Middle frontal gyrus (tissue), 1 donor: Measurements from ENCODE around the gene CCDC78.
"Not testable (repeated sequence)": the region's sequence is repeated elsewhere in the genome, so short reads cannot be mapped to it uniquely, and the experiment has no call there.

ENCODE experiments used
- DNase-seq: peaks from one replicate; pipeline ENCODE4 v3.0.0-alpha.2; 2015; ENCODE audit warnings: low spot score; ENCODE audit errors: extremely low spot score

The CCDC78 gene

DNA sequence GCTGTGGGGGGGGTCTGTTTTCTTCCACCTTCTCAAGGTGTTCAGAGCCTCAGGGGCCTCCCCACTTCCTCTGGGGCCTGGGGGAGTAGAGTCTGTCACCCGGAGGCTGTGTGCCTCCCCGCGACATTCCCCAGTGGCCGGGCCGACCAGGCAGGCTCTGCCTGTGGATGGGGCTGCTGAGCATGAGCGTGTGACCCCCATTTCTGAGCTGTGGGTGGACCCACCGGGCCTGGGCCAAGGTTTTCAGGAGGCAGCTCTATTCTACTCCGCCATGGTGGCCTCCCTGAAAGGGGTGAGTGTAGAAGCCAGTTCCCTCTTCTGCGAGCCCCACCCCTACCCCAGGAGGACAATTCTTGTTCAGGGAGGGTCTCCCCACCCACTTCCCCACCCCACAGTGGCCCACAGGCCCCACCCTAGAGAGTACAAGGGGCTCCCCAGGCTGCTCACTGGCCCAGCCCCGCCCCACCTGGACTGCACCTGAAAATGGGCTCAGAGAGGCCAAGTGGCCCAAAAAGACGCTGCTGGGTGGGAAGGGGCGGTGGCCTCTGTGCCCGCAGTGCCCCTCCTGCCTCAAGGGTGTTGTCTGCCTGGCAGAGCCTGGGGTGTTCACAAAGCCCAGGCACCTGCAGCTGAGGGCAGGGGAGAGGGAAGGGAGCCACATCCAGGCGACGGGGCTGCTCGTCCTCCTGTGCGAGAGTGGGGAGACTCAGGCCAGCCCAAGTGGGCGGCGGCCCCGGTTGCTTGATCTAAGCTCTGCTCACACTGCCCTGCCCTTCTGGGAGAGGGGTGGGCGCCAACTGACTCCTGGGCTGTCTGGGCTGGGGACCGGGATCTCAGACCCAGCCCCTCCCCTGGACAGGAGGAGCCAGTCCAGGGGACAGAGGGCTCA lies 35.6 kb upstream of the CCDC78 start:
- no peak for DNase-seq

DNA sequence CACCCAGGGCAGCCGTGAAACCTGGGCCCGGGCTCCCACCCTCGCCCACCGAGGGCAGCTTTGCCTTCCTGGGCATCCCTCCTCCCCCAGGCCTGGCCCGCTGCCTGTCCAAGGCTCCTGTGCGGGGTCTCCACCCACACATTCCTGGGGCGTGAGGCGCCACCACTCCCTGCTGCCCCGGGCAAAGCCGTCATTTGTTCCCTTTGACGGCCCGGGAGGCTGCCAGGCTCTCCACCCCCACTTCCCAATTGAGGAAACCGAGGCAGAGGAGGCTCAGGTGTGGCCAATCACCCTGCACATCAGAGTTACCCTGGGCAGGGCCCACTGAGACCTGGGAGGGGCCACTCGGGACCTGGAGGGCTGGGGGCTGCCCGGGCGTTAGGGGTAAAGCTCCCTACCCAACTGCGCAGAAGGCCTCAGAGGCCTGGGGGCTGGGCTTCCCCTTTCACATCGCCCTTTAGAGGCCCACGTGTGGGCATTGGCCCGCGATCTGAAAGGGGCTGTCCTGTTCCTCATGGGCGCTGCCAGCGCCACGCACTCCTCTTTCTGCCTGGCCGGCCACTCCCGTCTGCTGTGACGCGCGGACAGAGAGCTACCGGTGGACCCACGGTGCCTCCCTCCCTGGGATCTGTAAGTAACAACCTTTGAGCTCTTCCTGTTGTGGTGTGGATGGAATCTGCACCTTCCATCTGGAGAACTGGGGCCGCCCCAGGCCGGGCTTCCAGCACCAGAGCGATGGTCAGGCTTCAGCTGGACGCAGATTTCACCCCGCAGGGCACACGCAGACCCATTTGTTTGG lies 34.5 kb upstream of the CCDC78 start, which contains the start of gene MSLN:
TSS of gene MSLN (plus strand) at position 190 of the 799 bp plus-strand sequence. CDS start 1,947 bp downstream, outside the sequence.
- no peak for DNase-seq

DNA sequence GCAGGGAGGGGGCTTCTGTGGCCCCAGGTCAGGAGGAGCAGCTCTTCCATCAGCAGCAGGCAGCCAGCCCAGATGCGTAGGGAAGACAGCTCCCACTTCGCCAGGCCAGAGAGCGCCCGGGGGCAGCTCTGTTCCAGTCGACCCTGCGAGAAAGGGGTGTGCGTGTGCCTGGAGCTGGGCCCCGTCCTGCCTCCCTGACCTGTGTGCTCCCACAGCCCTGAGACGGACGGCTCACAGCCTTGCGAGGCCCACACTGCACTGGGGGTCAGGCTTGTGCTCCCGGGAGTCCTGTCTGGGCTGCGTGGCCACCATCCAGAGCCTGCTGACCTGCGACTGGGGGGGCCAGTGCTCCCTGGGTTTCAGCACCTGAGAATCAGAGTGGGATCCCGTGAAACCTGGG lies 33.8 kb upstream of the CCDC78 start:
- DNase-seq, result no peak

DNA sequence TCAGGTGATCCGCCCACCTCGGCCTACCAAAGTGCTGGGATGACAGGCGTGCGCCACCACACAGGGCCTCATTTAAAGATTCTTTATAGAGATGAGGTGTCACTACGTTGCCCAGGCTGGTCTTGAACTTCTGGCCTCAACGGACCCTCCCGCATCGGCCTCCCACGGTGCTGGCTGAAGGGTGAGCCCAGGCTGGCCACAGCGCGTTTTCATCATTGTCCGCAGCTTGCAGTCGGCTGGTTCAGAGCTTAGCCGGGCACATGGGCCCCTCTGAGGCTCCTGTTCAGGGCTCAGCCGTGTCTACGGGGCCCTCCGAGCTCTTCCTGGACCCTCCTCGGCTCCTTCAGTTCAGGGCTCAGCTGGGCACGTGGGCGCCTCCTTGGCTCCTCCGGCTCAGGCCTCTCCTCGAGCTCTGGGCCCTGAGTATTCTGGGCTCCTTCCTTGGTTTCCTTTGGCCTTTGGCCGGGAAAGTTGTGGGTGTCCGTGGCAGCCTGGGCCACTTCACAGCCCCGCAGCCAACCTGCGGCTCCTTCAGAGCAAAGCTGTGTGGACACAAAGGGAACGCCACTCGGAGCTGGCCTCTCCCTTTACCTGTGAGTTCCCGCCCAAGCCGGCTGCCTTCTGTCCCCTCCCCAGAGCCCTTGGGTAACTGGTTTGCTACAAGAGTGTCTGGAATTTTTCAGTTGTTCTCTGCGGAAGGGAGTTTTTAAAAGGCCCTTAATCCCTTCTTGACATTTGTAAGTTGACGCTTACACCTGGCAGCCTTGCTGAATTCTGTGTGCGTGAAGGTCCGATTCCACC lies 33.1 kb upstream of the CCDC78 start:
- DNase-seq, result no peak

DNA sequence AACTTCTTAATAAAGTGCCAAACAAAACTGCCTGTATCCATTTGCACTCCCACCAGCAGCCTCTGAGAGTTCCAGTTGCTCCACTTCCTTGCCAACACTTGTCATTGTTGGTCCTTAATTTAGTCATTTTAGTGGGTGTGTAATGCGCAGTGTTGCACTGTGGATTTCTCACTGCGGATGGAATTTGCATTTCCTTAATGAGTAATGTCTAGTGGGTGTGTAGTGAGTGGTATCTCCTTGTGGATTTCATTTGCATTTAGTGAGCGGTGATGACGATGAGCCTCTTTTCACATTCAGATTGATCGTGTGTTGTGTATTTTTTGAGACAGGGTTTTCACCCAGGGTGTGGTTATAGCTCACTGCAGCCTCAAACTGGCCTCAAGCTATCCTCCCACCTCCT lies 30.2 kb upstream of the CCDC78 start:
- no peak for DNase-seq

DNA sequence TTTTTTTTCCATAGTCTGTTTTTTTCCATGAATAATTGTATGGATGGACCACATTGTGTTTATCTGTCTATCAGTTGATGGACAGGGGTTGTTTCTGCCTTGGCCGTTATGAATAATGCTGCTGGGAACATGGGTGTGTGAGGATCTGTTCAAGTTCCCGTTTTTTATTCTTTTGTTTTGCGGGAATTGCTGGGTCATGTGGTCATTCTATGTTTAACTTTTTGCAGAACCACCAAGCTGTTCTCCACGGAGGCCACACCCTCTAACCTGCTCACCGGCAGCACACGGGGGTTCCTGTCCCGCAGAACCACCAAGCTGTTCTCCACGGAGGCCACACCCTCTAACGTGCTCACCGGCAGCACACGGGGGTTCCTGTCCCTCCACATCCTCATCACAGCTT lies 28.4 kb upstream of the CCDC78 start:
- DNase-seq, result no peak

DNA sequence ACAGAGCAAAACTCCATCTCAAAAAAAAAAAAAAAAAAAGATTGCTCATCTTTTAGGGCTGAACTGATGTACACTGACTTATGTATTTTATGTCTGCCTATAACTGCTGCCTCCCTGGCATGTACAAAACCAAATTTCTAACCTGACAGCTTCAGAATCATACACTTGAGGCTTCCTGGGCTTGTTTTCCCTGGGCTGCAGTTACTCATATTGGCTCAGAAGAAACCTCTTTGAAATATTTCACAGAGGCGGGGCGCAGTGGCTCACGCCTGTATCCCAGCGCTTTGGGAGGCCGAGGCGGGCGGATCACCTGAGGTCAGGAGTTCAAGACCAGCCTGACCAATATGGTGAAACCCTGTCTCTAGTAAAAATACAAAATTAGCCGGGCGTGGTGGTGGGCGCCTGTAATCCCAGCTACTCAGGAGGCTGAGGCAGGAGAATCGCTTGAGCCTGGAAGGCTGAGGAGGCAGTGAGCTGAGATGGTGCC lies 27.9 kb upstream of the CCDC78 start:
- DNase-seq, result not testable (repeated sequence)

DNA sequence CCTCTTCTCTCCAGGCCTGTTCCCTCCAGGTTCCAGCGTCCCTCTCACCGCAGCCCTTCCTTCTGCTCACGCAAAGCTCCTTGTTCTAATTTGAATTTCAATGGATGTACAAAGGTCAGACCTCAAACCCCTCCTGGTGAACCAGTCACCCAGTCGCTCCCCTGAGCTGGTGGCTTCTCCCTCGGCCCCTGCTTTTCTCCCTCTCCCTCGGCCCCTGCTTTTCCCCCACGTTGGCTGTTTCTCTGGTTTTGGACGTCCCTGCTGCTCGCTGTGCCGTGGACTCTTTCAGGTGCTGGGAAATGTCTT lies 25.7 kb upstream of the CCDC78 start:
- DNase-seq, result no peak

DNA sequence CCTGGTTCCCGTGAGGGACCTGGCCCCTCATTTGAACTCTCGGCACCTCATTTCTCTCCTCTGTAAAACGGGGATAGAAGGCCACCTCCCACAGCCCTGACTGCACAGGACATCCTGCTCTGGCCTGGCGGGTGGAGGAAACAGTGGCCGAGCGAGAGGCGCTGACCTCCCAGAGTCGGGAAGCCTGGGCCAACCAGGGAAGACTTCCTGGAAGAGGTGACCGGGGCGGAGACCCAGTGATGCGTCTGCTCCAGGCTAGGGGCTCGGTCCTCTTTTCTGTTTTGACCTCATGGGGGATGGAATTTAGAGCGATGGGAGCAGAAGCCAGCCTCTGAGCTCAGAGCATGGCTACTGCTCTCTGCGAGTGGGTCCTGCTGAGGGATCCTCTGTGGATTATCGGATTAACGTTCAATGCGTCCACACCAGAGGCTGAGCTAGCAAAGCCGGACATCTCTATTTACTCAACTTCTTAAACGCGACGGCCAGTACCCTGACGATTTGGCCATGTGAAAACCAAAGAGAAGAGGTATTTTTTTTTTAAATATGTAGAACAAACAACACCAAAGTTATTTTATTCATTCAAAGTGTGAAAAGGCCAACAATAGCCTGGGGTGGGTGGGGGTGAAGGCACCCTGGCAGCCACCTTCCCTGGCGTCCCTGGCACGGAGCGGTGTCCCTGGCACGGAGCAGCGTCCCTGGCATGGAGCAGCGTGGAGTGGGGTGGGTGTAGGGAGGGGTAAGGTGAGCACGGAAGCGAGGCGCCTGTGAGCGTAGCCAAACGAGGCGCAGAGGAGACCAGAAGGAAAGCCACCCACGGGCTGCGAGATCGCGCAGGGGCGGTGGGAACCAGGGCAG lies 25.1 kb upstream of the CCDC78 start:
- DNase-seq, result no peak

DNA sequence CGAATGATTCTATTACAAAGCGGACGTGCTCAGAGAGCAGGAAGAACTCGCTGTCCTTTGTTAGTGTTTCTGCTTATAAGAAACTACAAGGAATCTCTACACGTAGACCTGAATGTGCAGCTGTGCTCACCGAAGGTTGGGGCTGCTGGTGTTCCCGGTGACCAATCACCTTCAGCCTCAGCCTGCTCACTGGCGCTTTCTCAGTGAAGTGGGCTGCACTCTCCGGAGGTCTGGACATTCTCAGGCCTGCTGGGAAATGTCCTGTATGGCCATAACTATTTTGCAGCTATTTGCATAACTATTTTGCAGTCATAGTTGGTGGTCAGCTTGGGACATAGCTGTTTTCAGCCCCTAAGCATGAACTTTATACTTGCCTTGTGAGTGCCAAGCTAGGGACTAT lies 24.2 kb upstream of the CCDC78 start:
- DNase-seq, result no peak

DNA sequence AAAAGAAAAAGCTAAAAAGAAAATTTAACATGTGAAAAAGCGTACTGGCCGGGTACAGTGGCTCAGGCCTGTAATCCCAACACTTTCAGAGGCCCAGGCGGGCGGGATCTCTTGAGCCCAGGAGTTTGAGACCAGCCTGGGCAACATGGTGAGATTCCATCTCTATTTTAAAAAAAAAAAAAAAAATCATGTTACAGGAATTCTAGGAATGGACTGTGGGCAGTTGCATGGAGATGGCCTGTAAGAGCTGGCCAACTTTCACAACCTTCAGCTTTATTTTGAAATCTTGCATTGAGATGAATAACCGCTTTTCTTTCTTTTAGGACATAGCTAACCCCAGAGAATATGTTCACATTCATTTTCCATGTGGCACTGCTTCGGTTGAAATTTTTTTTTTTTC lies 22.8 kb upstream of the CCDC78 start:
- DNase-seq, result no peak

DNA sequence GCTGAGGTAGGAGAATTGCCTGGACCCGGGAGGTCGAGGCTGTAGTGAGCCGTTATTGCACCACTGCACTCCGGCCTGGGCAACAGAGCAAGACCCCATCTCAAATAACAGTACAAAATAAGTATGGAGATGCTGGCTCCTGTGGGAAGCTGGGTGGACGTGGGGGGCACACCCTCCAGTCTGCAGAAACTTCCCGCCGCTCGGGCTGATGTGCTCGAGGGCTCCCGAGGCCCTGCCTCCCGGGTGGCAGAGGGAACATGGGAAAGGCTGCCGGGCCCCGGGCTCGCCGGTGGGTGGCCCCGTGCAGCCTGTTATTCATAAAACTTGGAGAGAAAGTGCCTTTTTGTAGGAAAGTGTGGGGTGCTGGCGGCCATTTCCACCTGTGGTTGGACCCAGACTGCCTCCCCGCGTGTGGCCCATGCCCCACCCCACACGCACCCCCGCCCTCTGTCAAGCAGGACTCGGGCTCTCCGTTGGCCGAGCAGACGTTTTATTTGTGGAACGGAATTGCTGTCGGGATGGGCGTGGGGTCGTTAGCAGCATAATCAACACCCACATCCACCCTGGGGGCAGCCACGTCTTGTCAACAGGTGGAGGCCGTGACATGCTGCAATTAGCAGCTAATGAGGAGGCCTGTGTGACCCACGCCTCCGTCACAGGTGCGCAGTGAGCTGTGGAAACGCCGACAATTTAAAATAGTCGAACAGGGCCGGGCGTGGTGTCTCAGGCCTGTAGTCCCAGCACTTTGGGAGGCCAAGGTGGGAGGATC lies 21.9 kb upstream of the CCDC78 start:
- no peak for DNase-seq

DNA sequence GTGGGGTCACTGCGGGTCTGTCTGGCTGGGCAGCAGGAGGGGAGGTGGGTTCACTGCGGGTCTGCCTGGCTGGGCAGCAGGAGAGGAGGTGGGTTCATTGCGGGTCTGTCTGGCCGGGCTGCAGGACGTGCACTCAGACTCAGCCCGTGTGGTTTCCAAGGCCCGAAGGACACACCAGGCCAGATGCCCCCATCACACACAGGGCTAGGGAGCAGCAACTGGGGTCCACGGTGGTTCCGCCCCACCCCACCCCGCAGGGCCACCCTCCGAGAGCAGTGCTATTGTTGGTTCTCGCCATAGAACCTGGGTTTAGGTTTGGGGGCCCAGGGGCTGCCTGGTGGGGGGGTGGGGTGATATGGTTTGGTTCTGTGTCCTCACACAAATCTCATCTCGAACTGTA lies 20.4 kb upstream of the CCDC78 start:
- no peak for DNase-seq

DNA sequence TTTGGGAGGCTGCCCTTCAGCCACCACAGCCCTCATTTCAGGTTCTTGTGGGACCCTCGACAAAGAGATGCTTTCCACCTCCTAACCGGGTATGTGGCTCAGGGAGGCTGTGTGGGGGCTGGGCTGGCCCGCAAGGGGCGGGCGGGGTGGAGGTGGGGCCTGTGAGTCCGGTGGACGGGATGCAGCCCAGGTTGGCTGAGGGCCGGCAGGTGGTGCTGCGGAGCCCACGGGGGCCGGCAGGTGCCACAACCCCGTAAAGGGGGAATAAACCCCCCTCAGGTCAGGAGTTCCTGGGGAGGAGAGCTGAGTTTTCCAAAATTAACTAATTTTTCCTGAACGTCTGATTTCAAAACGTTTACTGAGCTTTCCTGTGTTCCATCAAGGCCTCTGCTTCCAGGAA lies 19.5 kb upstream of the CCDC78 start:
- DNase-seq, result no peak

DNA sequence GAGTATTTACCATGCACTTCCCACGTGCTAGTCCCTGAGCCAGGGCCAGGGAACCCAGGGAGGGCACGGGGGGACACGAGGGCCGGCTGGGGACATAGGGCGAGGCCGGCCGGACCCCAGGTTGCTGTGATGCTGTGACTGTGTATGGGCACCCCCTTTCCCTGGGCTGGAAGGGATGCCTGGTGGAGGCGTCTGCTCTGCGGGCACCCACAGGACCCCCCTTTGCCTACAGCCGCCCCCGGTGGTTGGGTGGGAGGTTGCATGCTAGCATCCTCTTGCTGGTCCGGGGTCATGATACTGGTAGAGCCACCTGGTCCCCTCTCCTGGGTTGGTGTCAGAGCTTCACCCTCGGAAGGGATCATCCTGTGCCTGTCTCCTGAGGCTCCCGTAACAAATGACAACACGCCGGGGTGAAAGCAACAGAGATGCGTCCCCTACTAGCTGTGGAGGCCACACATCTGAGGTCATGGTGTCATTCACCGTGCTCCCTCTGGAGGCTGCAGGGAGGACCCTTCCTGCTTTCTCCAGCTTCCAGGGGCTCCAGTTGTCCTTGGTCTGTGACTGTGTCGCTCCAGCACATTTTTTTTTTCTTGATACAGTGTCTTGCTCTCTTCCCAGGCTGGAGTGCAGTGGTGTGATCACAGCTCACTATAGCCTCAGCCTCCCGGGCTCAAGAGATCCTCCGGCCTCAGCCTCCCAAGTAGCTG lies 17.7 kb upstream of the CCDC78 start:
- DNase-seq, result no peak

DNA sequence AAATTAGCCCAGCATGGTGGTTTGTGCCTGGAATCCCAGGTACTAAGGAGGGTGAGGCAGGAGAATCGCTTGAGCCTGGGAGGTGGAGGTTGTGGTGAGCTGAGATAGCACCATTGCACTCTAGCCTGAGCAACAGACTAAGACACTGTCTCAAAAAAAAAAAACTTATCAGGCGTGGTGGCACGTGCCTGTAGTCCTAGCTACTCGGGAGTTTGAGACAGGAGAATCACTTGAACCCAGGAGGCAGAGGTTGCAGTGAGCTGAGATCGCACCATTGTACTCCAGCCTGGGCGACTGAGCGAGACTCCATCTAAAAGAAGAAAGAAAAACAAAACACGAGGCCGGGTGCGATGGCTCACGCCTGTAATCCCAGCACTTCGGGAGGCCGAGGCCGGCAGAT lies 16.7 kb upstream of the CCDC78 start:
- not testable (repeated sequence) for DNase-seq

DNA sequence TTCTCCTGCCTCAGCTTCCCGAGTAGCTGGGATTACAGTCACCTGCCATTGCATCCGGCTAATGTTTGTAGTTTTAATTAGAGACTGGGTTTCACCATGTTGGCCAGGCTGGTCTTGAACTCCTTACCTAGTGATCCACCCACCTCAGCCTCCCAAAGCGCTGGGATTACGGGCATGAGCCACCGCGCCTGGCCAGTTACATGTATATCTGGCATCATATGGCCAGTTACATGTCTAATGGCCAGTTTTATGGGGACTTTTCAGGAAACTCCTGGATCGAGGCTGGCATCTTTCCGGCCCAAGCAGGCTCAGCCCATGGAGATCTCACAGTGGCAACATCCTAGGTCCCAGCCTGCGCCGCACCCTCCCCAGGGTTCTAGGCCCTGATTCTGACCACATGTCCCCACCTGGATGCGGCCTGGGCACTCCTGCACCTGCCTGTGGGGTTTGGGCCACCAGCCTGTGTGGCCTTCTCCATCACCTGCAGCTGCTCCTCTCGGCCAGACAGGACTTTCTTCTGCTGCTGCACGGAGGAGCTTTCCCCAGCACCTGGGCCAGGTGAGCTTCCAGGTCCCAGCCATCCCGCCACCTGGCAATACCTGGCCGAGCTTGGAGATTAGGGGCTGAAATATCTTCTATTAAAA lies 15.9 kb upstream of the CCDC78 start:
- no peak for DNase-seq

DNA sequence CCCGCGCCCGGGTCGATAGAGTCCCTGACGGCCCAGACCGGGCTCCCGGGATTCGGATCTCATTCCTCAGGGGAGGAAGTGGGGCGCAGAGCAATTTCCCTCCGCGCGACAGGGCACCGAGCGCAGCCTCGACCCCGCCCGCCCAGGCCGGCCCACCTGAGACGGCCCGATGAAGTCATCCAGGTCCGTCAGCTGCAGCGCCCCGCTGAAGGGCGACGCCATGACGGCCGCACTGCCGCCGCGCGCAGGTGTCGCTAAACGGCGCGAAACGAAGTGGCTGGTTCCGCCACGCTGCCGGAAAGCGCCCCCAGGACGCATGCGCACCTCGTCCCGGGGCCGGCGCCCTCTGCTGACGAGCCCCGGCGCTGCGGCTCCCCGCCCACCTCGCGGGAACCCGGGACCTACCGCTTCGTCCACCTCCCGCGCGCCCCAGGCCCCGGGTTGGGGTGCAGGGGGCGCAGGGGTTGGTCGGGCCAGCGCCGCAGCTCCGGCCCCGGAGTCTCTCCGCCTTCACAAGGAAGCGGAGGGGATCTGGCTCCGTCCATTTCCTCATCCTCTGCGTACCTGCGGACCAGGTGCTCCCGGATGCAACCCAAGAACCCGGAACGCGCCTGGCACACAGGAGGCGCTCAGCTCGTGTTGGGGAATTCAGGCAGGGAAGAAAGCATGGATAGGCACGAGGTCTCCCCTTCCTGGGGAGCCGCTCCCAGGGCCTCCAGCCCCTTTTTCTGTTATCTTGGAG lies 14.7 kb upstream of the CCDC78 start, which contains the start of gene CIAO3:
TSS of gene CIAO3 (minus strand) at position 234 of the 742 bp plus-strand sequence. CDS start at position 222, 12 bp downstream.
- peak; percentile 84 for DNase-seq
